ENCODE measurements around the gene DPP6.
"Not testable (repeated sequence)": the region's sequence is repeated elsewhere in the genome, so short reads cannot be mapped to it uniquely, and the experiment has no call there.

DPP6 gene

DNA sequence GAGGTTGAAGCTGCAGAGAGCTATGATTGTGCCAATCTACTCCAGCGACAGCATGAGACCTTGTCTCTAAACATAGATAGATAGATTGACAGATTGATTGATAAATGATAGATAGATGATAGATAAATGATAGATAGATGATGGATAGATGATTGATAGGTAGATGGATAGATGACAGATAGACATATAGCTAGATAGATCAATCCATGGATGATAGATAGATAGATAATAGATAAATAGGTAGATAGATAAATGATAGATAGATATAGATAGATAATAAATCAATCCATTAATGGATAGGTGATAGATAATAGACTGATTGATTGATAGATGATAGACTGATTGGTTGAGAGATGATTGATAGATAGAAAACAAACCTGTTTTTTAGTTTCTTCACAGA lies 601.1 kb downstream of the DPP6 start:
- DNase-seq (ENCODE audit: low read depth in 2 of 2), result no peak

DNA sequence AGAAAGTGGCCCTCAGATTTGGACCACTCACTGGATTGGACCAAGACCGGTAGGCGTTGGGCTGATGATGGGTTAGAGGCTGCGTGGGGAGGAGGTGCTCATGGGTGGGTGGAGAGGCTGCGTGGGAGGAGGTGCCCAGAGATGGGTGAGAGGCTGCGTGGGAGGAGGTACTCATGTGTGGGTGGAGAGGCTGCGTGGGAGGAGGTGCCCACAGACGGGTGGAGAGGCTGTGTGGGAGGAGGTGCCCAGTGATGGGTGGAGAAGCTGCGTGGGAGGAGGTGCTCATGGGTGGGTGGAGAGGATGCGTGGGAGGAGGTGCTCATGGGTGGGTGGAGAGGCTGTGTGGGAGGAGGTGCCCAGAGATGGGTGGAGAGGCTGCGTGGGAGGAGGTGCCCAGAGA lies 604.4 kb downstream of the DPP6 start:
- DNase-seq (ENCODE audit: low read depth in 2 of 2), result no peak

DNA sequence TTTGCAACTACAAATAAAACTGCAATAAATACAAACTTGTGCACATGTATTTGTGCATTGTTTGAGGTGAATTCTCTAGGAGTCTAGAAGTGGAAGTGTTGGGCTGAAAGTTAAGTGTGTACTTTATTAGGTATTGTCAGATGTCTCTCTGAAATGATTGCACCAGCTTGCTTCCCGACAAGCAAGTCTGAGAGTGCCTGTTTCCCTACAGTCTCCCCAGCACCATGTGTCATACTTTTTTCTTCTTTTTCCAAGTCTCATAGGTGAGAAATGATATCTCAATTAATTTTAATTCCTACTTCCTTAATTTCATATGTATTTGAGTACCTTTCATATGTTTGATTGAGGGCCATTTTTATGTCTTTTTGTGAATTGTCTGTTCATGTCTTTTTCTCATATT lies 614.6 kb downstream of the DPP6 start:
- no peak for DNase-seq (ENCODE audit: low read depth in 2 of 2)

DNA sequence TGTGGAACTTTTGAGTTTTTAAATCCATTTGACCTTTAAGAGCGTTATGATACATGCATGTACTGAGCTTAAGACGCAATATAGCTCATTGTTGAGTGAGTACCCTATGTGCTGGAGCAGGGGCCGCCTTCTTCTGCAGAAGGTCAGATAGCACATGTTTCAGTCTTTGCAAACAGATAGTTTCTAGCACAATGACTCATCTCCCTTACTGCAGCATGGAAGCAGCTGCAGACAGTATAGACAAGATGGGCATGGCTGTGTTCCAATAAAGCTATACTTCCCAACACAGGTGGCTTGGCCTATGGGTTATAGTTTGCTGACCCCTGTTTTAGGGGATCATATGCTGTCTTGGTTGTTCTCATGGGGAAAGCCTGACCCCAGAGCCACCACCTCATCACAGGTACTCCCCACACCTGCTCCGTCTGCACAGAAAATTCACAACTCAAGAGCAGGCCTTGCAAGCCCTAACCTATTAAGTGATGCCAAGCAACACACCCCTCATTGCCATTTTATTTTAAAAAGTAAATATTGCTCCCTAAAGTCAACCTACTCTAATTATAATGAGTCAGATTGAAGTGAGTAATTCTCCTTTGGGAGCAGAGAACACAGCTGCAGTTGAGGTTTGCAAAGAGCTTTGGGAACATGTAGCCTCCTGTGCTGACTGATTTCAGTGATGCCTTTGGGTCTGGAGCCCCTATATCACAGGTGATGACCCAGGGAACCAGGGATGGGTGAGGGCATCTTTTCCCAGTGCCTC lies 620.6 kb downstream of the DPP6 start:
- no peak for DNase-seq (ENCODE audit: low read depth in 2 of 2)

DNA sequence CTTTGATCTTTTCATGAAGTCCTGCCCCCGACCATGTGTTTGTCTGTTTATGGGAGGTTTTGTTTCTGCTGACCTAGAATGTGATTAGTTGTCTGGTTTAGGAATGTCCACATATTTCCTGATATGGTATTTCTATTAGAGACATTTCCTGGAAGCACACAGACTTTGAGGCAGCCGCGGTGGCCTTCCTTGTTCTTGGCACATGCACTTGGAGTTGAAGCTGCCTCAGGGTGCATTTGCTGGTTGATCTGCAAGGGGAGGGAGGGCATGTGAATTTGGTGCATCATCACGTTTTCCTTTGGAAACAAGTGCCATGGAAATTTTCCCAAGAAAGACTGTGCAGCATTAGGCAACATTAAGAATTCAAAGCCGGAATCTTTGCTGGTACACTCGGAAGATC lies 622.0 kb downstream of the DPP6 start:
- DNase-seq (ENCODE audit: low read depth in 2 of 2), result no peak

DNA sequence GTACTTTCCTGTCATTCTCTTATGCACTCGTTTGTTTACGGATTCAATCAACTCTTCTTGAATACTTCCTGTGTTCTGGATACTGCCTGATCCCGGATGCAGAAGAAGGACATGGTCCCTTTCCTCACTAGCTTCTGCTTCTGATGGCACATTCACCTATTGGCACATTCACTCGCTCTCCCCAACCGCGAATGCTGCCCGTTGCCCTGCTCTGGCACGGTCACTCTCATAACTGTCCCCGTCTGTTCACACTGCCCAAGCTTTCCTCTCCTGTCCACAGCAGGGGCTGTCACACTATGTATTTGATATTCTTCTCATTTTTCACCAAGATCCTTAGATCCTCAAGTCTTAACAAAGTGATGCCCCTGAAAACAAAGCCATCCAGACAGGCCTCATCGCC lies 623.4 kb downstream of the DPP6 start:
- DNase-seq (ENCODE audit: low read depth in 2 of 2), result no peak

DNA sequence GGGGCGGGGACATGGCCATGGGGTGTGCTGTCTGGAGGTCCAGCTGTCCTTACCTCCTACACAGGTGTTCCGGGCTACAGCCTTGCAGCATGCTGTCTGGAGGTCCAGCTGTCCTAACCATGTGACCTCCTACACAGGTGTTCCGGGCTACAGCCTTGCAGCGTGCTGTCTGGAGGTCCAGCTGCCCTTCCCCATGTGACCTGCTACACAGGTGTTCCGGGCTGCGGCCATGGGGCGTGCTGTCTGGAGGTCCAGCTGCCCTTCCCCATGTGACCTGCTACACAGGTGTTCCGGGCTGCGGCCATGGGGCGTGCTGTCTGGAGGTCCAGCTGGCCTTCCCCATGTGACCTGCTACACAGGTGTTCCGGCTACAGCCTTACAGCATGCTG lies 623.8 kb downstream of the DPP6 start:
- DNase-seq (ENCODE audit: low read depth in 2 of 2), result not testable (repeated sequence)

DNA sequence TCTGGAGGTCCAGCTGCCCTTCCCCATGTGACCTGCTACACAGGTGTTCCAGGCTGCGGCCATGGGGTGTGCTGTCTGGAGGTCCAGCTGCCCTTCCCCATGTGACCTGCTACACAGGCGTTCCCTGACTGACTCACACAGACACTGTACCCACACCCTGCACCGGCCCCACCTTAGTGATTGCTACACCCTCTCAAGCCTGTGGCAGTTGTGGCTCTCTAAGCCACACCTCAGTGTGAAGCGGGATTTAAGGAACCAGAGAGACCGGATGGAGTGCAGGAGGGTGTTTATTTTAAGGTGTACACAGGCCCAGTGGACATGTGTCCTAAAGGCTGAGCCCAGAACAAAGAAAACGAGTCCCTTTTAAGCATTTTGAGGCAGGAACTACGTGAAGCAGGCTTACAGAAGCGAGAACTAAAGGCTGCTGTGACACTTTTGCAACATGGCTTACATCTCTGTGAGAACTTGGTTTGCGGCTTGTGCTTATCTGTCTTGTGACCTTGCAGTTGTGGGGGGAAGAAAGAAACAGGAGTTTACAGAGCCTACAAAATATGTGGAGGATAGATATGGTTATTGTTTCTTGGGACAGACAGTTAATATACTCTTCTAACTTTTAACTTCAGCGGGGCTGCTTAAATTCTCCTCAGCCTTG lies 624.4 kb downstream of the DPP6 start:
- no peak for DNase-seq (ENCODE audit: low read depth in 2 of 2)

DNA sequence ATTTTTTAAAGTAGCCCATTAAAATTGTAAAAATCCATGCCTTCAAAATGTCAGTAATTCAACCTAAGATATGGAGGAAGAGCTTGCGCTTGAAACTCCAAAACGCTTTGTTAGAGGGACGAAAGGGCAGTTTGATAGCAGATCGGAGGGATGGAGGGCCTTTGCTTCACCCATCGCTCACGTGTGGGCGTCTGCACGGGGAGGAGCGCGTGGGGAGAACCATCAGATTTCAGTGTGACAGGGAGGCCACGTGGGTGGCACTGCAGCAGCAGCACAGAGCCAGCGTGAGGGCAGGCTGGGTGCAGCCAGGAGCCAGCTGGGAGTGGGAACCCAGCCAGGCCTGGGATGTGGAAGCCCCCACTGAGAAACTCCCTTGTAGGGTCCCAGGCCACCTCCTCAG lies 625.3 kb downstream of the DPP6 start:
- no peak for DNase-seq (ENCODE audit: low read depth in 2 of 2)

DNA sequence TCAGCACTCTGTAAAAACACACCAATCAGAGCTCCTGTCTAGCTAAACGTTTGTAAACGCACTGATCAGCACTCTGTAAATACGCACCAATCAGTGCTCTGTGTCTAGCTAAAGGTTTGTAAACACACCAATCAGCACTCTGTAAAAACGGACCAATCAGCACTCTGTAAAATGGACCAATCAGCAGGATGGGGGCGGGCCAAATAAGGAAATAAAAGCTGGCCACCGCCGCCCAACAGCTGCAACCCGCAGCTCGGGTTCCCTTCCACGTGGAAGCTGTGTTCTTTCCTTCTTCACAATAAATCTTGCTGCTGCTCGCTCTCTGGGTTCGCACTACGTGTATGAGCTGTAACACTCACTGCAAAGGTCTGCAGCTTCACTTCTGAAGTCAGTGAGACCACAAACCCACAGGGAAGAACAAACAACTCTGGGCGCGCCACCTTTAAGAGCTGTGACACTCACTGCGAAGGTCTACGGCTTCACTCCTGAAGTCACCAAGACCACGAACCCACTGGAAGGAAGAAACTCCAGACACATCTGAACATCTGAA lies 625.9 kb downstream of the DPP6 start:
- DNase-seq (ENCODE audit: low read depth in 2 of 2), result not testable (repeated sequence)

DNA sequence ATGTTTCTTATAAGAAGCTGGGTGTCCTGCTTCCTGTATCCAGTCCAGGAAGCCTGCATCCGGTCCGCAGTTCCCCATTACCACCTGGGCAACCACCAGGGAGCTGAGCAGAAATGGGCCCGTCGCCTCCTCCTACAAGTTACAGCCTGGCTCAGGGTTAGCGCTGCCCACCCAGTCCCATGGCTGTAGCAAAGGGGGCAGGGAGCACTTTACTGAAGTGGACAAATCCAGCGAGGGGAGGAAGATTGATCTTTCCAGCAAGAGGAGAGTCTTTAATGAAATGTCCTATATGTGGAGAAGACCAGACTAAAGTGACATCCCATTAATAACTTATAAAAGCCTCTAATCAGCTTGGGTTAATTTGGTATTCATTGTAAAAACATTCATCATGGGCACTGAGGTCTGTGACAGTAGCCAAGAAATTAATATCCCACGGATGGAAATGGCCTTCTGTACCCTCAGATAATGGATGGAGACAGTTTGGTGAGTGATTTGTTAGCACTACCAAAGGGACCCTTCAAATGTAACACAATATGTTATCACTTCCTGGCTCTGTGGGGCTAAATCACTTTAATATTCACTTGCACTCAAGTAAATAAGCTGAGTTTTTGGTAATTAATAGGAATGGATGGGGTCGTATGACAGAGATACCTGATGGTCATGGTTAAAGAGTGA lies 627.3 kb downstream of the DPP6 start:
- no peak for DNase-seq (ENCODE audit: low read depth in 2 of 2)

DNA sequence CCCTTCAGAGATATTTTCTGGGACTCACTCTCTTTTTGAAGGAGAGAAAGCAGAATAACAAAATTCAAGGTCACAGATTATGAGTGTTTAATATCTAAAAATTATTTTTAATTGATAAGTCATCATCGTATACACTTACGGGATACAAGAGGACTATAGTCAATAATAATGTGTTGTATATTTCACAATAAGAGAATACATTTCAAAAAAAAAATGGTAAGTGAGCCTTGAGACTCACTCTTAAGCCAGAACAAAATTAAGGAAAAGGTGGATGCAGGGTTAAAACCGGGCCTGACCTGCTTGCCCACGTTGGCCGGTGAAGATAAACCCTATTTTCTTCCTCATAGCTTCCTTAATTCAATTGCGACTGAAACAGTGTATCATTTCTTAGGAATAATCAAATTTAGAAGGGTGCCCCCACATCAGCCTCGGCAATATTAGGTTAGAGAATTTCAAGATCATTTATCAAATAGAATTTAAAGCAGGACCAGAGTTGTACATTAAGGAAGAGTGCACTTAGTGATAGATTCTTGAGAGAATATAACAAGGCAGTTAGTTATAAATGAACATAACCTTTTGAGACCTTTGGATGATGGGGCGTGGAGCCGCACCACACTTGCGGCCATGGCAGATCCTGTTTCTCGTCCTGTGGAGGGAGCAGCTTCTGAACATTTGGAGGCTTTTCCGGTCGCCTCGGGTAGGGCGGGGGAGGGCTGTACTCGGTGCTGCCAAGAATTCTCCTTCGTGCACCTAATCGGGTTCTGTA lies 628.9 kb downstream of the DPP6 start:
- no peak for DNase-seq (ENCODE audit: low read depth in 2 of 2)

DNA sequence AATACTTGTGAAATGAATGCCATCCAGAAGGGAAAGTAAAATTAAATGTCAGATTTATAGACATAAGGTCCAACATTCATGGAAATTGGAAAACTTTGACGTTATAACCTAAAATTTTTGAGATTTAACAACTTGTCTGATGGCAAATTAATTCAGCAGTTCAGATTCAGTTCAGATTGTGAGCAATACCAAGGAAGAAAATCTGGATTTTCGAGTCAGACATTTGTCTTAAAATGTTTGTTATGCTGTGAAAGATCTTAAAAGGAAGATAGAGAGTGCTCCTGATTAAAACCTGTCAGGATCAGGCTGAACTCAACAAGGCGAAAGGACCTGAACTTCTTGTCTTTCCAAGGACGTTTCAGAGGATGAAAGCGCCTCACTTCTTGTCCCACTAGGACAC lies 629.8 kb downstream of the DPP6 start:
- DNase-seq (ENCODE audit: low read depth in 2 of 2), result no peak

DNA sequence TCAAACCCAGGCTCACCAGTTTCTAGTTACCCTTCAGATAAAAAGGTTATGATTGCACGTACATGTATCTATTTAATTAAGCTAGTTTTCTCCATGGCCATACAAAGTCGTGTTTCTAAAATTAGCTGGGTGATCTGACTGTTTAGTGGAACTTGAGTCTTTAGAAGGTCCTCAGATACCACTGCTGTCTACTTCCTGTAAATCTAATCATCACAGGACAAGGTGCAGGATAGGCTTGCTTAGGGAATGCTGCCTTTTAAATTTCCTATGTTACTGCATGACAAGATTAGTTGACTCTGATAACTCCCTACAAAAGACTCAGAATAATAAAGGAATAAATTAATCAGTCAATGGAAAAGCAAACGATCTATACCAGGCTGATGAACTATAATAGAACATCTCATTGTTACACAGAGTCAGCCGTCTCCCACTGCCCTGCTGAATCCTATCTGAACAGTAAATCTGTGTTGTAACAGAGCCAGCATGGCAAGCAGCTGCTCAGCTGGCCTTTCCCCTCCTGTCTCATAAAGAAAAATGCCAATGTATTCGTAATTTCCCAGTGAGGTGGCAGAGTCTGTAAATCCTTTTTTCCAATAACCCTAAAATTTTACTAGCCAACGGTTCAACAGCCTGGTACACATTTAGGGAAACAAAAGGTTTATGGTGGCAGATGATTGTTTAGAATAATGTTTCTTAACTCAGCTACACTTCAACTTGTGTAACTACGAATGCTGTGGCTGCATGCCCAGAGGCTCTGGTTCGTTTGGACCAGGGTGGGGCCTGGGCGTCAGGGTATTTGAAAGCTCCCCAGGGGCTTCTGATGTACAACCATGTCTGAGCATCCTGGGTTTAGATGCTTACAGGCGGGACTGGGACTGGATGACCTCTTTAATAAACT lies 632.7 kb downstream of the DPP6 start:
- DNase-seq (ENCODE audit: low read depth in 2 of 2), result no peak

DNA sequence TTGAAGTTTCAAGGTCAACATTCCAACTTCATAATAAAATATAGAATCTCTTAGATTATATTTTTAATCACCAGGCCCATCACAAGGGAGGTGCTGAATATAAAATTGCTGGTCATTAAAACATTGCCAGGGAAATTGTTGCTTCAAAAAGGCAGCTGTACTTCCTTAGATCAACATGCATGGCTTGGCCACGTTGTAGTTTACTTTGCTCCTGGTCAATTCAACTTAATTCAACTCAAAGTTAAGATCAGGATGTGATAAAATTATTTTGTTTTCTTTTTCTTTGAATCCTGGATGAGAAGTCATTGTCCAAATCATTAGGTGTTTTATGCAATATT lies 633.3 kb downstream of the DPP6 start:
- no peak for DNase-seq (ENCODE audit: low read depth in 2 of 2)

DNA sequence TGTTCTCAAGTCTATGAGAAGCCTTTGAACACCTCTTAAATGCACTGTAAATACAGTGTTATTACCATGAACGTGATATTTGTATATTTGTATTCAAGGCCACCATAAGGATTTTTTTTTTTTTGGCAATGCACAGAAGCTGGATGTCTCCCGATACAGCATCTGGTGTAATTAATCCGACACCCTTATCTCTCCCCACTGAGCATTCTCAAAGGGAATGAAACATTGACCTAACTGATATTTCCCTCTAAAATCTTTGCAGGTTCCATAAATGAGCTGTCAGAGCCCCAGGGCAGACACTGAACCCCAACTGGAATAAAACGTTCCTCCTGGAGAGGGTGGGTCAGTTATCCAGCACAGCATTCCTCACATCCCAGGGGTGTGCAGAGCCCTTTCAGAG lies 634.1 kb downstream of the DPP6 start:
- no peak for DNase-seq (ENCODE audit: low read depth in 2 of 2)

DNA sequence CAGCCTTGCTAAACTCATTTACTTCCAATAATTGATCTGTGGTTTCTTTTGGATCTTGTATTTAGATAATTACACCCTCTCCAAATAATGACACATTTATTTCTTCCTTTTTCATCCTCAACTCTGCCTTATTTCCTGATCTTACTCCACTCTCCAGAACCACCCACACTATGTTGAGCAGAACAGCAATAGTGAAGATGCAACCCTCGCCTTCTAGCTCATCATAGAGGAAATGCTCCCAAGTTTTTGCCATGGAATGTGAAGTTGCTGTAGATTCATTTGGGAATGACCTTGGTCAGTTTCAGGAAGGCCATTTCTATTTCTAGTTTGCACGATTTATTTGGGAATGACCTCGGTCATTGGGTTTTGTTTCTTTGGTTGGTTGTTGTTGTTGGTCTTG lies 636.8 kb downstream of the DPP6 start:
- no peak for DNase-seq (ENCODE audit: low read depth in 2 of 2)

DNA sequence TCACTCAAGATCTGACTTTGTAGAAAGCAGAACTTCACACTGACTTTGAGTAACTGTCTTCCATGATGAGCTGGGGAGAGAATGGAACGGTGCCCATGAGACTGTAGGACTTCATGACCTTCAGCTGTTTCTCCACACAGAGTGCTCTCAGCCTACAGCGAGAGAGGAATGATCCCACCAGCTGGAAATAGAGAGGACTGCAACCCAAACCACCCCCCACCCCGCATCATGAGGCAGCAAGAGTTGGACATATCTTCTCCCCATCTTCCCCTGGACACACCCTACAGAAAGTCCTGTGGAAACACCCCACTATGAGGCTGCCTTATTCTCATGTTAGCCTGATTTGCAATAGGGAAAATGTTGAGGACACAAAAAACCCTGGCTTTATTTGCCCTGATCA lies 638.2 kb downstream of the DPP6 start:
- no peak for DNase-seq (ENCODE audit: low read depth in 2 of 2)

DNA sequence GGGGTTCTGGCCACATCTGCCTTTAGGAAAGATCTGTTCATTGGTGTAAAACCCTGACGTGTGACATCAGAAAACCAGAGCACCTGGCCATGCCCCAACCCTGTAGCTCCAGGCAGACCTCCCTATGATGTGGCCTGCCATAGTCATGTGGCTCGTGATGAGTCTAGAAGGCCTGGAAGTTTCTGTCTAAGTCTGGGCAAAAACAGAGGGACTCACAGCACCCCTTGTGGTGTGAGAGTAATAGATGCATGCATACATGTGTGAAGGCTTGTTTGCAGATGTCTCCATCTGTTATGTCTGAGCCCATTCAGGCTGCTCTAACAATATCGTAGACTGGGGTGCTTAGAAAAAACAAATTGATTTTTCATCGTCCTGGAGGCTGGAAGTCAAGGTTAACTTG lies 641.5 kb downstream of the DPP6 start:
- DNase-seq (ENCODE audit: low read depth in 2 of 2), result no peak

DNA sequence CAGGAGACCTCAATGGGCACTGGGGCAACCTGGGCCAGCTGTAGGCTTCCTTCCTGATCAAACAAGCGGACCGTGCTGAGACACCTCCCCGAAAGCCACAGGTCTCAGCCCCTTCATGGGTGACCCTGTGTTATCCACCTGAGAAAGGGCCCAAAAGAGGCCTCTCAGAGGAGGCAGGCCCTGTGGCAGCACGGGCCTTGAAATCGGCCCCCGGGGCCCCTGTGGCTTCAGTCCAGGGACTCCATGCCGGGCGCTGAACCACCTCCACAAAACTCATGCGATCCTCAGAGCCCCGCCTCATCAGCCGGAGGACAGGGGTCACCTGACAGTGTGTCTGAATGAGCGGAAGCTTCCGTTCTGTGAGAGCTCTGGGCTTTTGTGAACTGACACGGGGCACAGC lies 643.6 kb downstream of the DPP6 start:
- no peak for DNase-seq (ENCODE audit: low read depth in 2 of 2)

DNA sequence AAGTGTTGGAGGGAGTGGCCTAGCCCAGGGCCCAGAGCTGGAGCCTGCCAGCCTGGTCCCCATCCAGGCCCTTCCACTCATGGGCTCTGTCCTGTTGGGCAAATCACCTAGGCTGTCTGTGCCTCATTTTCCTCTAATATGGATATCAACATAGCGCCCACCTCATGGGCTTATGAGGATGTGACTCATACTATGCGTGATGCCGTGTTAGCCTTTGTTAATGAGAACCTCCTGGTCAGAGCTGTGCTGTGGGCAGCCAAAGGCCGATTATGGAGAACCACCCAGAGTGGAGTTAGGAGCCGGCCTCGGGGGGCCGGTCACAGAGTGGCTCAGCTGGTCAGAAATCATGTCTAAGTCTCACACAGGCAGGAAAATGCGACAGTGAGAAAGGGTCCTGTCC lies 644.4 kb downstream of the DPP6 start:
- DNase-seq (ENCODE audit: low read depth in 2 of 2), result no peak

All from stimulated activated CD8-positive, alpha-beta memory T cell treated with anti-CD3 and anti-CD28 coated beads, Interleukin-15, amount 100 ng/mL, for 4 hours (primary cell).